CD1c-positive myeloid dendritic cell (primary cell): ENCODE data around the gene MSMP.
A peak's percentile ranks its signal among the peaks of the same experiment; 100 is the strongest.

Experiments
- DNase-seq: peaks from one replicate; pipeline ENCODE4 v3.0.0-alpha.2; 2016; ENCODE audit errors: extremely low spot score

The MSMP gene

DNA sequence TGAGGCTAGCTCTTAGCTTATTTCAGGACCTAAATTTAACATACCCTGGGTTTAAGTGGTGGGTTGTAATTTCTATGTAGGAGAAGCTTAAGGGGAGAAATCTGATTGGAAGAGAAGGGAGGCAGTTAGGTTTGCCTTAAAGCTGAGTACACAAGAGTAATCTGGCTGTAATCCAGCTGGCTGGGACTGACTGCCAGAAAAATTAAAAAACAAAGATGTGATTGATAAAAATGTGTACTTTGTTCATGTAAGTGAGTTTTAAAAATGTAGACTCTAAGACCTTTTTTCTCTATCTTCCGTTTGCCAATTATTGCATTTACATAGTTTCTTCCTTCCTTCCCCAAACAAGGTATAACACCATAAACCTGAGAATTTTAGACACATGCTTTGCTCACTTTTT, 17.5 kb upstream of the MSMP start:
- DNase-seq = no peak

DNA sequence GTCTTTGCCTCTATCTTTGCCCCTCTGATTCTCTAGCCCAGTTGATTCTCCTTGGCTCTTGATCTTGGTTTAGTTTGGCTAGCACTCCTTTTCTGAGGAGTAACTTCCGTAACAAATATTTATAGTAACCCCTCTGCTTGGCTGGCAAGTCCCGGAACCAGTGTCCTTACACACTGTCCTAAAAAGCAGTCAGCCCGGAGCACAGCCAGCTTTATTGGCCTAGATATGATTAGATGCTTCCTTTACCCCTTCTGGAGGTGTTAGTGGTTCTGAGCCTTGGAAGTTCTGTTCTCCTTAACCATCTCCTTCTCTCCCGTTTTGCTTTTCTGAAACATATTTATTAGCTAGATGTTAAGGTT, 17.0 kb upstream of the MSMP start:
- no peak for DNase-seq

DNA sequence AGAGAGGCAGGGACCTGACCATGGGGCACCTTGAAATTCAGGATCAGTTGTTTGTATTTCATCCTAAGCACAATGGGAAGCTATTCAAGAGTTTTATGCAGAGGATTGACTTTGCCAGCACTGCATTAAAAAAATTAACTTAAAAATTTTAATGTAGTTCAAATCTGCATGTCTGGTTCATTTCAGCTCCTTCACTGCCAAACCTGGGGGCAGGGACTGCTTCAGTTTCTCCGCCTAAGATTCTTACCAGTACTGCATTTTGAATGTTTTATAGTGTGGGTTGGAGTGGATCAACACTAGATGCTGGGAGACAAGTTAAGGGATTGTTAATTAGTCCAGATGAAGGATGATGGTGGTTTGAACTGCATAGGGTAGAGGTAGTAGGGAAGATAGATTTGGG, 15.7 kb upstream of the MSMP start:
- no peak for DNase-seq

DNA sequence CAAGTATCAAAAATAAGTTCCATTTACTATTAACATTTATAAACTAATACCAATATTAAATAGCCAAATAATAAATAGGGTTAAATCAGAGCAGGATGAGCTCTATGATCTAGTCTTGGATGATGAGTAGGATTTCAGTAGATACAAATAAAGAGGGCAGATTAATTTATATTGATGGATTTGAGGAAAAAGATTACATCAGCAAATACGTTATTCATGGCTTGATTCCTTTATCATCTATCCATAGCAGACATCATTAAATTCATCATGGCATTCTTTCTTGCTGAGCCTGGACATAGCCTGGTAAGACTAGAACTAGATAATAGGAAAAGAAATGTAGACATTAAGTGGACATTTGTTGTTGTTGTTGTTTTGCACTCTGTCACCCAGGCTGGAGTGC, 13.4 kb upstream of the MSMP start:
- no peak for DNase-seq

DNA sequence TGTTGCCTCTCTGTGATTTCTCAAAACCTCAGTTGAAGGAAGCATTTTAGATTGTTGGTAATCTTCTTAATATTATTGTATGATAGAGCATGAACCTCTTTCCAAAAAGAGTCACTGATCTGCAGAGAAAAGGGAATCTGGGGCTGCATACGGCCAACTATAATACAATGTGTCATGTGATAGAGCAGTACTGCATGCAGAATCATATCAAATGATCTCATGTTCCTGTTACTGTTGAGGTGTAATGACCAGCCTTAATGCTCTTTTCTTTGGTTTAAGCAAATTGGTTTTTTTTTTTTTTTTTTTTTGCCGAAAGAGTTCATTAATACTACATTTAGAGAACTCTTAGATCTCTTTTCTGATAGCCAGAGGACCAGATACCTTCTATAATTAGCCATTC, 12.9 kb upstream of the MSMP start:
- DNase-seq = no peak

DNA sequence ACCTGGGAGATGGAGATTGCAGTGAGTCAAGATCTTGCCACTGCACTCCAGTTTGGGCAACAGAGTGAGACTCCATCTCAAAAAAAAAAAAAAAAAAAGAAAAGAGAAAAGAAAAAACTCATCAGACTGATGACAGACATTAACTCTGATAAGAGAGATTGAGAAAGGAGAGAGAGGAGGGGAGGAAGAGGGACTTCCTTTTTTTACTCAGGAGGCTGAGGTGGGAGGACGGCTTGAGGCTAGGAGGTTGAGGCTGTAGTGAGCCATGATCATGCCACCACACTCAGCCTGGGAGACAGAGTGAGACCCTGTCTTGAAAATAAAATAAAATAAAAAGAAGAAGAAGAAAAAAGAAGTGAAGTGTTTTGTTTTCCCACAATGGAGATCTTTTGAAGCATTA, 9.7 kb upstream of the MSMP start:
- no peak for DNase-seq

DNA sequence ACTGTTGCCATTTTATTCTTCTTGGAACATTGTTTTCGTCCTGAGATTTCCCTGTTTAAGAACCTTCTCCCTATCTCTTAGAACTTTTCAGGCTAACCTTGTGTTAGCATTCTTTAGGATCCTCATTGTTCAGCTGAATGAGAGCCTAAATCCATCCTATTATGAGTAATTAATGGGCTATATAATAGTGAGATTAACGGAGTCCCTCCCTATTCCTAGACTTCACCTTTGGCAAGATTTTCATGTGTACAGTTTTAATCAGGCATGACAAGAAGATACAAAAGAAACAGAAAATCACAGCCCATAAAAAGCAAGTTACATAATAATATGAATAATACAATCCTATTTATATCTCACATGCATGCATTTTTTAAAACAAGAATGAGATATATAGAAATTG, 9.1 kb upstream of the MSMP start:
- DNase-seq = no peak

DNA sequence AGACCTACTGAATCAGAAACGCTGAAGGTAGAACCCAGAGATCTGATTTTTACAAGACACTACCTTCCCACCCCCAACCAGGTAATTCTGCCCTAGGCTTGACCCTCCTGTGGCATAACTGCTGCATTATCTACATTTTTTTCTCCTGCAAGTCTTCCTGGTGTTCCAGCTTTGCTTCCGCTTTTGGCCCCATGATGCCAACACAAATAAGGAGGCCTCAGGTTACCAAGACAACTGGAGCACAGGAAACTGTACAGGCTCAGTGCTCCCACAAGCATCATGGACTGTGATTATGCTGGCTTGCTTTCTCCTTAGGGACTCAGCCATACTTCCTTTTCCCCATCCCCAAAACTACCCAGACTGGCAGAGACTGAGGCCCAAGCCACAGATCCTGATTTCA, 6.6 kb upstream of the MSMP start:
- peak; percentile 23 for DNase-seq

DNA sequence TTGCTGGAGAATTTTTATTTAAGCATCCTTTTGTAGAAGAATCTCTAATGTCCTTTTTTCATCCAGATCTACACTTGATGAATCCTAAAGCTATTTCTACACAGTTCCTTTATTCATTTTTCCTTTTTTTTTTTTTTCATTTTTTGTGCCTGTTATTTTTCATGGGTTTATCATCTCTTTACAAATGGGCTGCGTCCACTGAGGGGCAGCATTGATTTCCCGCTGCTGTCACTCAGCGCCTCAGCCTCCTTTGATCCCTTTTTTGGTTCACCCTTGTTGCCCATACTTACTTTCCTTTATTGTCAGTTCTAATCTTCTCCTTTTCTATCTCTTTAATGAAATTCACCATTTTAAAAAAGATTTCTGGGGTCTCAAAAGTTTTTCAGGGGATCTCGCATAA, 5.7 kb upstream of the MSMP start:
- DNase-seq = no peak

DNA sequence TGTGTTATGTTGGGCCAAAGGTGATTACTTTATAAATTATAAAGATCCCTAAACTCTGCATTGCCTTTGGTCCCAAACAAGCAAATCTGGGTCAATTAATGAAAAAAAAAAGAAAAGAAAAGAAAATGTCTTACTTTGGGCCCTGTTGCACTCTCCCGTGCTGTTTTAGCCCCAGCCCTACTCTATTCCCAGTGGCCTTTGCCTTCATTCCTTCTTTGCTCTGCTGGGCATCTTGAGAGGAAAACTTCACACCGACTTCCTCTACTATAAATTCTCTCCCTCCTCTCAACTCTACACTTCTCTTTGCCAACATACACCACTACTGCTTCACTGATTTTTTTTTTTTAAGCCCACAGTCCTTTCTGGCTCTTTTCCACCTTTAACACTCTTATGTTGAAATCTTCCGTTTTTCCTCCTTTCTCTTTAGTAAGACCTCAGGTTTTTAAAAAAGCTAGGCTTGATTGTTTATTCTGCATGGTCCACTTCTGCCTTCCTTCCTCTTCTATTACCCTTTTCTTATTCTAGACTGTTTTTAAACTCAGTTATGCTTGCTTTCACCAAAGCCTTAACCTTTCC, 4.5 kb upstream of the MSMP start:
- DNase-seq = no peak

DNA sequence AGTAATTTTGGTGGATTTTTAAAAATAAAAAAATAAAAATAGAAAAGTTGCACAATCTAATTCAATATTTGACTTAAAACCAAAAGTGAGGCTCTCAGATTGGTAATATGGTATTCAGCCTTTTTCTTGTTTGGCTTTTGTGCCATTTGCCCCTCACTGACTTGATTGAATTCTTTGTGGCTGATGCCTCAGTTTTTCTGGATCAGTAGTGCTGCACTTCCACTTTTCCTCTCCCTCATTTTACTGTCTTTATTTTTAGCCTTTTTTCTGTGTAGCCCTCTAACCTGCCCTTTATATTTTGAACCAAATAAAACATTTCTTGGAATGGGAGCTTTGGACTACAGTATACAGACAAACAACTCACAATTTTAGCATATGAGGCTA, 3.8 kb upstream of the MSMP start:
- no peak for DNase-seq

DNA sequence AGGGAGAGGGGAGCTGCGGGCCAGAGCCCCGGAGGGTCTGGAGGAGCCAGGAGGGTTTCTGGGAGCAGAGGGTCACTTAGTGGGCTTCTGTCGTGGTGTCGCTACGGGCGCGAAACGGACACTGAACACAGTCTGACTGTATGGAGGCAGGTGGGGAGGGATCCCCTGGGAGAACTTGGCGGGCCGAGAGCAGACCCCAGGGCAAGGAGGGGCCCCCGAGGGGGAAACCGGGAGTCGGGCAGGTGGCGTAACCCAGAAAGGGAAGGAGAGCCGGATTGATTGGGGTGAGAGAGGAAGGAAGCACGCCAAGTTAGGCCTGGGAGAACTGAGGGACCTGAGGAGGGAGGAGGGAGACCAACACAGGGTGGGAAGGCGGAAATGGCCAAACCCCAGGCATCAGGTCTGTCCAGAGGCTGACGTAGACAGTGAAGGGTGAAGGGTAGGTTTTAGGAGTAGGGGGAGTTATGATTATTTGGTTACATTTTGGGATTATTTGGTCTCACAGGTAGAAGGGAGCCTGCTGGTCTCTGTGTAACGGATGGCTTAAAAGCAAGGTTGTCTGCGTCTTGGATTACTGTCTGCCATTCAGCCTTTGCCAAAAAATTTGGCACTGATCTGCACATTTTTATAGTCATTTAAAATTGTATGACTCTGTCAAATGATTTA, 3.3 kb upstream of the MSMP start:
- DNase-seq = peak; percentile 23

DNA sequence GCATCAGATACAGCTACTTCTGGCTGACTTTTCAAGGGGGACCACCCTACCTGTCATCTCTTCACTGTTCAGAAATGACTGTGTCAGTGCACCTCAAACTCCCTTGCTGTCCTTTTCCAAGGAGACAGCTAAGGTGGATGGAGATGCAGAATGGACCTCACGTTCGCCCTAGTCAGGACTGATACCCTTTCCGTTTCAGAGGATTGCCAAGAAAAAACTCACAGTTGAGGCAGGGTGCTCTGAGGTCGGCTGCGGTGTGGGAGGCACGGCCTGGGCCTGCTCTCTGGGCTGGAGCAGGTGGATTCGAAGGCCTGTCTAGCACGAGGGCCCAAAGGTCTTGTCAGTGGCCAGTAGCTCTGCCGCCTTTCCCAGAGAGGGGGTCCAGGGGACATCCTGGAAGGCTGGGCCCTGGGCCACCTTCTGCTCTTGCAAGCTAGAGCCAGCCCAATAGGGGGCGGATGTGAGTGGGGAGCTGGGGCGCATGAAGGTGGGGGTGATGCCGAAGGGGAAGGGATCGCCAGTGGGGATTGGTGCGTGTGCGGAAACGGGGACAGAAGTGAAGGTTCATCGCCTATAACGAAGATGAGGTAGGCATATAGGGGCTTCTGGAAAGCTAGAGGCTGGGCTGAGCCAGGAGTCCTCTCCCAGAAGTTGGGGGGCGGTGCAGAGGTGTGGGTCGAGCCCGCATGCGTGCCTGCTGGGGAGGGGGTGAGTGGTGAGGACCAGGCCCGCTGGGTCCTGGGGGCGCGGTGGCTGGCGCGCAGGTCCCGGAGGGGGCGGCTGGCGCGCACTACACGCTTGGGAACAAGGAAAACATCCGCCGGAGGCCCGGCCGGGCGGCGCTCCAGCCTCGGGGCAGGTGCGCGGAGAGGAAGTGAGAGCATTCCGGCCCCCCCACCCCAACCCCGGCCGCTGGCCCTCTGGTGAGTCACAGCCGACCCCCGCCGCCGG, 2.5 kb upstream of the MSMP start:
- DNase-seq = peak; percentile 53

DNA sequence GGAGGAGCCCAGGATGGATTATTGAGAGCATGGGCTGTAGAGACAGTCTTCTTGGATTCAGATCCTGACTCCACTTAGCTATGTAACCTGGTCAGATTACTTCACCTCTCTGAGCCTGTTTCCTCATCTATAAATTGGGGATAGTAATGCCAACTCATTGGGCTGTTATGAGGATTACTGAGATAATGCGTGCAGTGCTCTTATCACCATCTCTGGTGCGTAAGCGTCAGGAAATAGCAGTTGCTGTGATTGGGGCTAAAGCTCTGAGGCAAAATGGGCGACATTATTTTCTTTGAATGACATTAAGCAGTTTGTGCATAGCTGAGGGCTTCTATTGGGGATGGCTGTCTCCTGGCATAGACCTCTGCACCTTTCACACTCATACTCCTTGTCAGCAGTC, 995 bp upstream of the MSMP start:
- DNase-seq = no peak

DNA sequence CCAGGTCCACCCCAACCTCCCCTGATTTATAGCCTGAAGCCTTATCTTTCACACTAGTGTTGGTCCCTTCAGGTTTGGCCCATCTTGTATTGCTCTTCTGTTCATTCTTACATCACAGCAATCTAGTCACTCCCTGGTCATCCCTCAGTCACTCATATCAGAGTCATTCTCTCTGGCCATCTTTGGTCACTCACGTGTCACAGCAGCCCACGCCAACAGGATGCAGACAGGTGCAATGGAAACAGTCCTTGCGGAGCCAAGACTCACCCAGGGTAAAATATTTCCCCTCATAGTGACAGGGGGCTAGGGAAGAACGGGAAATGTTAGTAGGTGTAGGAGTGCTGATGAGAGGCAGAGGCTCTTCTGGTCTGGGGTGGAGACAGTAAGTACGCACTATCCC, 610 bp downstream of the MSMP start:
- no peak for DNase-seq

DNA sequence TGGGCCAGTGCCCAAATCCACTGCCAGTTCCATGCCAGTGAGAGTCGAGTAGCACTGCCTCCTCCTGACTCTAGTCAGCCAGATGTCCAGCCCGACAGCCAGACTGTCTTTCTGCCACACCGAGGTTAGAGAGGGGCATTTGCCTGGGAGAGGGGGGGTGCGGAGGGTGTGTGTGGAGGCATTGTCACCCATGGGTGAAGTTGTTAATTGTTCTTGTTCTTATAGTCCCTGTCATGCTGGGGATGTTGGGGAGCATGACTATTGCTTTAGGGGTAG, 3.9 kb downstream of the MSMP start:
- DNase-seq = no peak

DNA sequence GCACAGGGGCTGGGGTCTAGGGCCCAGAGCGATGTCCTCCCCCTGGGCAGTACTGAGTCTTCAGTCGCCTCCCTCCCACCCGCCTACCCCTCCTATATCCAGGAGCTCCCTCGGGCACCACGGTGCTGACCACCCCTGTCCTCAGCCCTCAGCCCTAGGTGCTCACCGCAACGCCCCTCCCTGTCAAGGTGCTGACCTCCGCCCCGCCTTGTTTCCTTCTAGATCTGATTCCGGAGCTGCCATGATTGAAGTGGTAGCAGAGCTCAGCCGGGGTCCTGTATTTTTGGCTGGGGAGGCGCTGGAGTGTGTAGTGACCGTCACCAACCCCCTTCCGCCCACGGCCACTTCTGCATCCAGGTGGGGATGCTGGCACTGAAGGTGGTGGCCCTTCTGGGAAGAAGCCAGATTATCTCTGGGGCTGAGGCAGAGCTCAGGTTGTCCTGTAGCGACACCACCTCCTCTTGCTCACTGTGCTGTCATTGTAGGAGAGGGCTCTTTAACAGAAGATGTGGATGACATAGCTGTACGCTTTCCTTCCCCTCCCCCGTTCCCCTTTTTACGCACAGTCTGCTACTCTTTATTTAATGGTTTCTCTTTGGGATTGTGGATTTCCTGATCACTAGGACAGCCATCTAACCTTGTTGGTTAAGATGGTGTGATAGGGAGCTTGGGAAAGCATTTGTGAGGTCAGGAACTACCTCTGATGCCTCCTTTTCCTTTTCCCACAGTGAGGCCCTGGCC, 4.4 kb downstream of the MSMP start:
- peak; percentile 21 for DNase-seq

DNA sequence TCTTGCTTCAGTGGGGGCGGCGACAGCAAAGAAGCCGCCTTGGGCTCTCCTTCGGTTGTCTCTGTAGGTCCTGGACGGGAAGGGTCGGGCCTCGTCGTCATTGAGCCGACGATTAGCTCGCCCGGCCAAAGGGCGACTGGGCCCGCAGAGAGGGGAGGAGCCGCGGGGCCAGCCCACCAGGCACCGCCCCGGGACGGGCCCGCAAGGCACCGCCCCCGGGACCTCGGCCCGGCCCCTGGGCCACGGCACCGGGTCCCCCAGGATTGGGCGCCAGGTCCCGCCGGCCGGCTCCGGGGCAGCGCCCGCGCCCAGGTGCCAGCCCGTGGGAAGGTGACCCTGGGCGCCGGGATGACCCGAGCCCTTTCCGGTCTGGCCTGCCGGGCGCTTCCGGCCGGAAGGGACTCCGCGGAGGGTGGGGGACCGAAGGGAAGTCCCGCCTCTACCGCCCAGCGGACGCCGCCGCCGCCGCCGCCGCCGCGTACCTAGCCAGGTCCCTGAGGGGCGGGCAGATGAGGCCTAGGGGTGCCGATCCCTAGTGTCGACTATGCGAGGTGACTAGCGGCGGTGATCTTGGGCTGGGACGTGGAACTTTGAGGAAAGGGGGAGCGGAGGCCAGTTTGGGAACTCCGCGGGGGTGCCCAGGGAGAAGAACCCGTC, 5.1 kb downstream of the MSMP start, which contains the start of the genes GBA2 and RGP1:
GBA2 (minus strand) TSS at position 371 of the 657 bp plus-strand sequence. CDS start 524 bp downstream, outside the sequence.
RGP1 (plus strand) TSS at position 430 of the 657 bp plus-strand sequence. CDS start 469 bp downstream, outside the sequence.
- peak; percentile 79 for DNase-seq

DNA sequence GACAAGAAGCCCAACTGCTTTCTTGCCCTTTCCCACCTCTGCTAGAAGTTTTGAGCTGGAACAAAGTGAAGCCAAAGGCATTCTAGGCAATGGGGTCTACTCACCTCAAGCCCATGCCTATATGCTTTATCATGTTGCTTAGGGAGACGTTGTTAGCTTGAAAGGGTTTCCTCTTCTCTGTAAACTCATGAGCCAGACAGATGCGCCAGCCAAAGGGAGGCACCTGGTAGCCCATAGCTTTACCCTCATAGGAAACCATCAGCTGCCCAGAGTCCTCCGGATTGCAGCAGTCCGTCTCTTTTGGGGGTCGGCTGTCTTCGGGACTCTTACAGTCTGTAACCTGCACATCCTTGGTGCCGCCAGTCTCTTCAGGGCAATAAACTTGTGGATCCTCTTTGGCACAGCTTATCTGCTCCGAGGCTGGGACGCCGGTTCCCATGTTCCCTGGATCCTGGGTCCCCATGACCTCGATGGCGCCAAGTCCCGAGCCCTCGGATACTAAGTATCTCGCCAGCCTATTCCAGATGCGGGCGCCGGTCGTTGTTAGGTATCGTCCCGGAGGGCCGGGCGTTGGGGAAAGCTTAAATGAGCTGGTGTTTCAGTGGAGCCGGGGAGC, 5.7 kb downstream of the MSMP start:
- no peak for DNase-seq

DNA sequence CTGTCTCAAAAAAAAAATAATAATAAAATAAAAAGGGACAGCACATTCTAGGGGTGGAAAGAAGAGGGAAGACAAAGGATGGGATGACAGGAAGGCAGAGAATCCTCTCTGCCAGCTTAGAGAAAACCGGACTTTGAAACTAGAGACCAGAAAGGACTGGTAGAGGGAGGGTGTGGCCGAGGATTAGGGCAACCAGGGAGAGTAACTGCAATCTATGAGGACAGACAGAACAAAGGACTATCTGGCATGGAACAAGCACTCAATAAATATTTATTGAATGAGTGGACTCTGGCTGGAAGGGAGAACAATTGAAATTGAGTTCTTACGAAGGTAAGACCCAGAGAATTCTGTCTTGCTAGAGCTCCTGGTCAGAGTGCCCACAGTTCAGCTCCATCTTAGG, 7.5 kb downstream of the MSMP start:
- no peak for DNase-seq

DNA sequence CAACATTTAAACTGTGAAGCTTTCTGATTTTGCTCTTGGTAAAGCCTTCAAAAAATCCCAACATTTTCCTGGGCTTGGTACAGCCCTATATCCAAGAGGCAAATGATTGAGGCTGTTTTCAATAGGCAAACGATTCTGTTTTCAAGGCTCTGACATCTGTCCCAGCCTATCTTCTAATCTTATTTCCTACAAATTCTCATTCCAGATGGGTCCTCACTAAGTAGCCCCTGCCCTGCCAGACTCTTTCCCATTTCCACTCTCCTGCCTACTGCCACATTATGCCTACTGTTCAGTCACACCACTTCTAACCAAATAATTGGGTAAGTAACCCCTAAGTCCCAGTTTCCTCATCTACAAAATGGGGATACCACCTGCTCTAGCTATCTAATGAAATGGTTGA, 8.5 kb downstream of the MSMP start:
- no peak for DNase-seq
